ENCODE results near the gene GNAL. TPM values are rescaled to one million over a fixed set of nuclear protein-coding genes. Genes with fewer than 3 reads are reported as not detected.

The GNAL gene
- total RNA-seq, 2 donors from 2014 or later: 0.20 to 0.53 TPM

DNA sequence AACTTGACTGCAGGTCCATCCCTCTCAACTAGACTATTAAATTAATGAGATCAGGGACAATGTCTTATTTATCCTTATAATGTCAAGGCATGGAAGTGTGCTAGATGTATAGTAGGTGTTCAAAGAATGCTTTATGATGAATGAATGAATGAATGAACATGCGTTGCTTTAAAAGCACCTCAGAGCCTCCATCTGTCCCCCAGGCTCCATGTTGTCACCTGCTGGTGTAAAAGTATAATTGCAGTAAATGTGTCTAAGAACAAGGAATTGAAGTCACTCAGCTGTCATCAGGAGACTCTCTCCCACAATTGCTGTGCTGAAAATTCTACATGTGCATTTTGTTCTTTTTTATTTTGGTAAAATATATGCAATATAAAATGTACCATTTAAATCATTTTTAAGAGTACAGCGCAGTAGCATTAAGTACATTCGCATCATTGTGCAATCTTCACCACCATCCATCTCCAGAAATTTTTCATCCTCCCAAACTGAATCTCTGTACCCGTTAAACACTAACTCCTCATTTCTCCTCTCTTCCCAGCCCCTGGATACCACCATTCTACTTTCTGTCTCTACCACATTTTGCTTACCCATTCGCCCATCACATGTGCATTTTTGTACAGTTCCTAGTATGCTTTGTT lies 52.6 kb downstream of the GNAL start:
- ATAC-seq: no peak
- no peak for DNase-seq (ENCODE audit: low spot score in 2 of 2)
- H3K27ac Mint-ChIP-seq: no peak overlapping the region
- no peaks in the 10 kb centered on the region for H3K9me3 Mint-ChIP-seq
- no peaks in the 10 kb centered on the region for H3K36me3 Mint-ChIP-seq

GRCh38 chr18:11745521-11745920 lies 56.5 kb downstream of the GNAL start:
- DNase-seq (ENCODE audit: low spot score in 2 of 2) (no peak), ATAC-seq (no peak)
- no peaks in the 10 kb centered on the region for H3K9me3 Mint-ChIP-seq
- no peaks in the 10 kb centered on the region for H3K36me3 Mint-ChIP-seq
- H3K27ac Mint-ChIP-seq: no peak overlapping the region

GRCh38 chr18:11747286-11747685 lies 58.2 kb downstream of the GNAL start:
- Mint-ChIP-seq H3K9me3 (no peaks in the 10 kb centered on the region), H3K27ac (no peak overlapping the region), H3K36me3 (no peaks in the 10 kb centered on the region)
- ATAC-seq: no peak
- no peak for DNase-seq (ENCODE audit: low spot score in 2 of 2)

- DNase-seq (ENCODE audit: low spot score in 2 of 2) (no peak), ATAC-seq (no peak)
- no peaks in the 10 kb centered on the region for H3K36me3 Mint-ChIP-seq
- H3K9me3 Mint-ChIP-seq: no peaks in the 10 kb centered on the region
- H3K27ac Mint-ChIP-seq: no peak overlapping the region
Observed at GRCh38 chr18:11747731-11748130, 58.7 kb downstream of the GNAL start.

- no peaks in the 10 kb centered on the region for H3K9me3 Mint-ChIP-seq
- H3K36me3 Mint-ChIP-seq: no peaks in the 10 kb centered on the region
- ATAC-seq: no peak
- H3K27ac Mint-ChIP-seq: no peak overlapping the region
- no peak for DNase-seq (ENCODE audit: low spot score in 2 of 2)
Observed at GRCh38 chr18:11749305-11749704, 60.2 kb downstream of the GNAL start.

DNA sequence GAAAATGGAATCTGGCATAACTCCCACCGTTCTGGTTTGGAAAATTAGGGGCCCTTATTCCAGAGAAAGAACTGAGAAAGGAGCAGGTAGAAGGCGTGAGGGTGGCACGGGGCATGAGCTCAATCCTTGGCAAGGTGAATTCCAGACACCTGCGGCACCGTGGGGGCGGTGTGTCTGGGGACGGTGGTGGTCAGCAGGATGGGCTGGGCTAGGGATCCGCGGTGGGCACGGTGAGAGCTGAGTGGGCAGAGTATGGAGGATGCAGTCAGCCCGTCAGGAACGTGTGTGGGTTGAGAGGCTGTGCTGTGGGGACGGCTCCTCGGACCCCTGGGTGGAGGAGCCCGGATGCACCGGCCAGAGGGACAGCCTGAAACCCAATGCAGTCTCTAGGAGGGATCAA lies 61.1 kb downstream of the GNAL start:
- H3K36me3 Mint-ChIP-seq: no peaks in the 10 kb centered on the region
- no peaks in the 10 kb centered on the region for H3K9me3 Mint-ChIP-seq
- no peak for ATAC-seq
- no peak overlapping the region for H3K27ac Mint-ChIP-seq
- DNase-seq (ENCODE audit: low spot score in 2 of 2): no peak

DNA sequence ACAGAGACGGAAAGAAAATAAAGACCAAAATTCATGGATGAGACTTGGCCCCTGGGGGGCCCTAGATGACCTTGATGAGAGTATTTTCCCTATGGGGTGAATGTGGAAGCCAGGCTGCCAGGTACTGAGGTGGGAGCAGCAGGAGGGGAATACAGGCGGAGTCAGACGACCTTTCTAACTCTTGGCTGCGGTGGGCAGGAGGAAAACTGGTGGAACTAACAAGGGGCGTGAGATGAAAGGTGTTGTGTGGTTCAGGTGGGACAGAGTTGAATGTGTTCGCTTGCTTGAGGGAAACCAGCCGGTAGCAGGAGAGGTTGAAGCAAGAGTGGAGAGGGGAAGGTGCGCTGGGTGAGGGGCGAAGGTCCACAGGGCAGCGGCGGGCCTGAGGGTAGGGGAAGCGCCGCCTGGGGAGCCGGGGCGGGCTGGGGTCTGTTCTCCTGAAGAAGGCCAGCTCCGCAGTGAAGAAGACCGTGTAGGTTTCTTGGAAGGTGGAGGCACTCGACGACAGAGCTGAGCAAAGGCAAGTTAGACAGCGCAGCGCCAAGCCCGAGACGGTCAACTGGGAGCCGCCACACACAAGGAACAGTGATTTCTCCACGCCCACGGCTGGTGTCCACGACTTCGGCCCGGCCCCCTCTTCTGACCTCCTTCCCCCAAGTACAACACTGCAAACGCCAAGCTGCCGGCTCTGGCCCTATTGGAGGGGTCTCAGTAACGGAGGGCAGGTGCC lies 61.7 kb downstream of the GNAL start:
- Mint-ChIP-seq H3K36me3 (no peaks in the 10 kb centered on the region), H3K27ac (no peak overlapping the region), H3K9me3 (no peaks in the 10 kb centered on the region)
- no peak for ATAC-seq
- DNase-seq (ENCODE audit: low spot score in 2 of 2): no peak

DNA sequence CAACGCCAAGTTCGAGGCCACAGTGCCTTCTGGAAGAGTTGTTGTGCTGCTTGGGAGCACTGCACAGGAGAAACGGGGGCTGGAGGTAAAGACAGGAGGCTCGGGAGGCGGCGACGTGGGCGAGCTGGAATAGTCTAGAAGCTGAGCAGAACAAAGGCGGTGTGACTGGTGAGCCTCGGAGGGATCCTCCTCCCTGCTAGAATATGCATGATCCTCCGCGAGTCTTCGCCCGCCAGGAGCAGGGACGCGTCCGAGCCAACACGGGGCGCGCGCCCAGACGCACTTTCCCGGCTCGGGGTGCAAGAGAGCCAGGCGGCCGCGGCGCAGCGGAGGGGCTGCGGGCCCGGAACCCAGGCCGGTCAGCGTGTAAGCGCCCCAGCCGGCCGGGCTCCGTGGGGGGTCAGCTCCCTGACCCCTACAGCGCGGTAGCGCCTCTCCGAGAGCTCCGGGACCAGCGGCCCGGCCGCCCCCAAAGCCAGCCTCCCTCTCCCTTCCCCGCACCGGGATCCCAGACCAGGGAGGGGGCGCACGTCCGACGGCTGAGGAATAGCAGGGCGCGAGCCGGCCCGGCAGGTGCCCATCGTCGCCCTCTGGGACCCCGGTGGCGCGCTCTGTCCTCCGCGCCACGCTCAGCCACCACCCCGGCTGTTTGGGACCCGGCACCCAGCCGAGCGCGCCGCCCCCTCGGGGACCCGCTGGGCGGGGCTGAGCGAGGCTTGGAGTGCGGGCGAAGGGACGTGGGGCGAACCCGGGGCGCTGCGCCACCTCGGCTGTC lies 62.5 kb downstream of the GNAL start:
- peak in 1 of 2 donors; percentile 7 for ATAC-seq
- DNase-seq (ENCODE audit: low spot score in 2 of 2): no peak
- no peaks in the 10 kb centered on the region for H3K36me3 Mint-ChIP-seq
- H3K27ac Mint-ChIP-seq: no peak overlapping the region
- H3K9me3 Mint-ChIP-seq: no peaks in the 10 kb centered on the region

DNA sequence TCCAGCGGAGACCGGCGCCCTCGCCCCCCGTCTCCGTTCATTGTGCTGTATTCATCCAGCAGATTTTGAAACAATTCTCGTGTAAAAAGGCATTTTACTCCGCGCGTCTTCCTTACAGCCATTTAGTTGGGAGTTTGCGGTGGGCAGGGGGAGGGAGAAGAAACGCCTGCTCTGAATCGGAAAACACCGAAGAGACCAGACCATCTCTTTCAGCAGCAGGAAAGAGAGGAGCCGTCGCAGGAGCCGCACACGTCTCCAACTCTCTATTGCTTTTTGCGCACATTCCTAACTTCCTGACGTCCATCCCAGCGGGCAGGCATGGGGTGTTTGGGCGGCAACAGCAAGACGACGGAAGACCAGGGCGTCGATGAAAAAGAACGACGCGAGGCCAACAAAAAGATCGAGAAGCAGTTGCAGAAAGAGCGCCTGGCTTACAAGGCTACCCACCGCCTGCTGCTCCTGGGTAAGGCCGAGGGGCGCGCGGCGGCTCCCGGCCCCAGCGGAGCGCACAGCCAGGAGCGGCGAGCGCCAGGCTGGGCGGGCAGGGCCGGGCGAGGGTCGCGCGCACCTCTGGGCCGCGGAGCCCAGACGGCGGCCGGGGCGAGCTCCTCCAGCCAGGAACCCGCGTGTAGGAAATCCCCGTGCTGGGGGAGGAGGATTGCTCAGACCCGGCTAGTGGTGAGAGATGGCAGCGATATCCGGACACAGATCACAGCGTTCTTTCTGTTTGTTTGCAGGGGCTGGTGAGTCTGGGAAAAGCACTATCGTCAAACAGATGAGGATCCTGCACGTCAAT lies 63.2 kb downstream of the GNAL start:
- Mint-ChIP-seq H3K36me3 (no peaks in the 10 kb centered on the region), H3K9me3 (no peaks in the 10 kb centered on the region), H3K27ac (peak overlapping the region in 1 of 2 donors; percentile 82)
- DNase-seq (ENCODE audit: low spot score in 2 of 2): peak in 1 of 2 donors; percentile 22
- peak; percentile 77 to 89 for ATAC-seq

DNA sequence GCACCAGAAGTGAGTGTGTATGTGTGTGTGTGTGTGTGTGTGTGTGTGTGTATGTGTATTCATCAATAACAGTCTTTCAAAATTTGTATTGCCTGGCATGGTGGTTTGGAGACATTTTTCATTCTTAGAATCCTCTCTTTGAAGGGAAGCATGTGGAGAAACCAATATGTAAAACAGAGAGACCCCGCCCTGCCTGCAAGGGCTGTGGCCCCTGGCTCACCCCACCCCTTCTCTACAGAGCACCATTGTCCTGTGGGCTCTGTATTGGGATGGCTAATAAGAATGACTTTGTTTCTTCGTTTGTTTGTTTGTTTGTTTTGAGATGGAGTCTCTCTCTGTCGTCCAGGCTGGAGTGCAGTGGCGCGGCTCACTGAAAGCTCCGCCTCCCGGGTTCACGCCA lies 65.9 kb downstream of the GNAL start:
- H3K9me3 Mint-ChIP-seq: no peaks in the 10 kb centered on the region
- peak in 1 of 2 donors; percentile 18 for ATAC-seq
- H3K27ac Mint-ChIP-seq: no peak overlapping the region
- H3K36me3 Mint-ChIP-seq: no peaks in the 10 kb centered on the region
- DNase-seq (ENCODE audit: low spot score in 2 of 2): no peak

DNA sequence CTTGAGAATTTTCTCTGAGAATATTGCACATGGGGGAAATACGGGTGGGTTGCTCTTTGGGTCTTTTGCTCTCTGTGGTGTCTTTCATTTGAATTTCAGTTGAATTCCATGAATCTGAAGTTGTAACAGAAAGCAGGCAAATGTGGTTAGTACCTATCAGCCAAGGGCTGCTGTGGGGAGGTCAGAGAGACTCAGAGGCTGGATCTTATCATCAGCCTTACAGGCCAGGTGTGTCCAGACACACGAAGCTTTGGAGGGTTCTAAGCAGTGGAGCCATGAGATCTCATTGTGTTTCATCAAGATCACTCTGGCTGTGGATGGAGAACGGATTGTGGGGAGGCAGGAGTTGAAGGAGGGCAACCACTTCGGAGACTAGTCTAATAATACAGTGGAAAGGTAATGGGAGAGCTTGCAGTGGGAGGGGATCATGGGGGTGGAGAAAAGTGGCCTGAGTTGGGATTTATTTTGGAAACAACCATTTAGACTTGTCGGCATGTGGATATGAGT lies 68.1 kb downstream of the GNAL start:
- Mint-ChIP-seq H3K36me3 (no peaks in the 10 kb centered on the region), H3K9me3 (no peaks in the 10 kb centered on the region), H3K27ac (no peak overlapping the region)
- no peak for ATAC-seq
- DNase-seq (ENCODE audit: low spot score in 2 of 2): no peak

GRCh38 chr18:11759456-11759855 lies 70.4 kb downstream of the GNAL start:
- DNase-seq (ENCODE audit: low spot score in 2 of 2) (no peak), ATAC-seq (no peak)

DNA sequence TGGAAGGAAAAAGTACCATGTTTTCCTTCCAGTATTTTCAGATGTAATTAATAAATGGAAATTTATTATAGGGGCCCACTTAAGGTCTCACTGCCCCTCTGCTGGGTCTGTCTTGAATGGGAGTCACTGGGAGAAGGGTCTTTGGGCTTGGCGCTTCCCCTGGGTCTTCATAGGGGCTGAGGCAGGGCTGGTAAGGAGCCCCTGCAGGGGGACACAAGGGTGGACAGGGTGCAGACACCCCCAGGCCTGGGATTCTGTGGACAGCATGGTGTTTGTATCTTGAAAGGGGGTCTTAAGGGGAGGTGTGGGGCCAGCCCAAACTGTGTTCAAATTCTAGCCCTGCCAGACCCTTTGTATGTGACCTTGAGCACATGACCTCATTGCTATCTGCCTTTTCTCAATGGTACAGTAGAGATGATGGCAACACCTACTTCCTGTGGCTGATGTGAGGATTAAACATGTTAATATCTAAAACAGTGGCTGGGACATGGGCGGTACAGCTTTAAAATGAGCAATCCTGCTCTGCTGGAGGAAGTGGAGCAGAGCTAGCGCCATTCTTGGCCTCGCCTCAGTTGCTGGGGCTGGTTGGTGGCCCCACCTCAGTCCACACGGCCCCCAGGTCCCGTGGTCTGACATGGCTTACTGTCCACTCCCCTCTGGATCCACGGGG lies 71.6 kb downstream of the GNAL start:
- Mint-ChIP-seq H3K27ac (no peak overlapping the region), H3K36me3 (no peaks in the 10 kb centered on the region), H3K9me3 (no peaks in the 10 kb centered on the region)
- DNase-seq (ENCODE audit: low spot score in 2 of 2): no peak
- no peak for ATAC-seq

More at GRCh38 chr18:11759456-11759855, 70.4 kb downstream of the GNAL start:
- Mint-ChIP-seq H3K27ac (no peak overlapping the region), H3K9me3 (no peaks in the 10 kb centered on the region), H3K36me3 (no peaks in the 10 kb centered on the region)

GRCh38 chr18:11761553-11761952 lies 72.5 kb downstream of the GNAL start:
- no peaks in the 10 kb centered on the region for H3K9me3 Mint-ChIP-seq
- DNase-seq (ENCODE audit: low spot score in 2 of 2) (no peak), ATAC-seq (no peak)
- no peak overlapping the region for H3K27ac Mint-ChIP-seq
- H3K36me3 Mint-ChIP-seq: no peaks in the 10 kb centered on the region

DNA sequence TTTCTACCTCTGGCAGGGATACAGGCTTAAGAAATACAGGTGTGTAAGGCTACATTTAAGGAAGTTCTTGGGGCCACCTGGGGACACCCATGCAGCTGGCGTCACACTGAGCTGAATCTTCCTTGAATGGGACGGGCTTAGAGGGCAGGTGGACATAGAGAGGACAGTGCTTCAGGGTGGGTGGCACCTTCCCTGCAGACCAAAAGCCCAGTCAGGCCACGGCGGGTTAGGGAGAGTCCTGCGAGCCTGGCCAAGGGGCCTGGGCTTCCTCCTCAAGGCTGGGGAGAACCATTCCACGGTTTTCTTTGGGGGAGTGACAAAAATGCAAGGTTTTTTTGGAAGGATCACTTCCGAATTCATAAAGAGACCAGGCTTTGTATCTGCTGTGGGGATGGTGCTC lies 73.4 kb downstream of the GNAL start:
- Mint-ChIP-seq H3K9me3 (no peaks in the 10 kb centered on the region), H3K36me3 (no peaks in the 10 kb centered on the region), H3K27ac (no peak overlapping the region)
- no peak for ATAC-seq
- no peak for DNase-seq (ENCODE audit: low spot score in 2 of 2)

GRCh38 chr18:11767329-11767728 lies 78.3 kb downstream of the GNAL start:
- Mint-ChIP-seq H3K27ac (no peak overlapping the region), H3K36me3 (no peaks in the 10 kb centered on the region), H3K9me3 (no peaks in the 10 kb centered on the region)
- DNase-seq (ENCODE audit: low spot score in 2 of 2) (no peak), ATAC-seq (no peak)

Data from activated naive CD4-positive, alpha-beta T cell treated with anti-CD3 and anti-CD28 coated beads, Interleukin-2, amount 50 U/mL, for 72 hours (primary cell).